GM12865 (cell line): Measurements from ENCODE around the gene TMC3.
A peak's percentile ranks its signal among the peaks of the same experiment; 100 is the strongest.

ENCODE experiments used
- DNase-seq: peaks from one replicate; pipeline ENCODE4 v3.0.0; 2010; ENCODE audit warnings: low read depth
- H3K4me3 ChIP-seq: 2 replicates; pipeline ENCODE4 v1.5.1; 2011; ENCODE audit warnings: mild to moderate bottlenecking, low read depth, low read length, control low read depth
- CTCF ChIP-seq: IDR thresholded peaks from 2 replicates; pipeline ENCODE4 v1.5.1; 2011; ENCODE audit warnings: low read length, control low read depth, low read depth, inconsistent platforms; ENCODE audit not compliant: insufficient read depth; ENCODE audit errors: missing control alignments

Gene TMC3

GRCh38 chr15:81288040-81288439 is 86.0 kb downstream of the TMC3 start:
- TF ChIP-seq CTCF: no peak
- DNase-seq: no peak
- H3K4me3 ChIP-seq: no peak overlapping the region

GRCh38 chr15:81286621-81287121 is 87.3 kb downstream of the TMC3 start:
- H3K4me3 ChIP-seq: no peak overlapping the region
- no peak for TF ChIP-seq CTCF
- DNase-seq: no peak

GRCh38 chr15:81285461-81285860 is 88.6 kb downstream of the TMC3 start:
- H3K4me3 ChIP-seq: no peak overlapping the region
- no peak for TF ChIP-seq CTCF
- no peak for DNase-seq

- DNase-seq: peak; percentile 31
- no peak overlapping the region for H3K4me3 ChIP-seq
- no peak for TF ChIP-seq CTCF
These were observed 89.6 kb downstream of the TMC3 start for GRCh38 chr15:81284256-81285031.

GRCh38 chr15:81282911-81283310 is 91.1 kb downstream of the TMC3 start:
- no peak for DNase-seq
- no peak overlapping the region for H3K4me3 ChIP-seq
- TF ChIP-seq CTCF: no peak

- no peak for TF ChIP-seq CTCF
- no peak for DNase-seq
- no peak overlapping the region for H3K4me3 ChIP-seq
These were observed 91.5 kb downstream of the TMC3 start for GRCh38 chr15:81282606-81282895.
